Lower lobe of right lung (tissue), 2 donors: ENCODE results near the gene ZCCHC18. TPM values are rescaled to one million over a fixed set of nuclear protein-coding genes. Genes with fewer than 3 reads are reported as not detected.
A peak's percentile ranks its signal among the peaks of the same experiment; 100 is the strongest.

ENCODE experiments used
- ATAC-seq, 2 donors: fragments of 200-7000 bp; cut with Tn5 transposase; one replicate each; pipeline ENCODE4 v1.9.1; 2020 to 2022; ENCODE audit warnings: mild to moderate bottlenecking in 2 of 2, moderate library complexity in 2 of 2
- DNase-seq: peaks from one replicate; pipeline ENCODE4 v3.0.0-alpha.2; 2020
- H3K27ac ChIP-seq: fragments of 200-600 bp; one replicate; pipeline ENCODE4 v1.8.0; 2022
- H3K27me3 ChIP-seq: fragments of 200-600 bp; one replicate; pipeline ENCODE4 v1.8.0; 2022; ENCODE audit warnings: low read depth
- H3K36me3 ChIP-seq: fragments of 200-600 bp; one replicate; pipeline ENCODE4 v1.8.0; 2022; ENCODE audit warnings: mild to moderate bottlenecking
- H3K4me1 ChIP-seq: fragments of 200-600 bp; one replicate; pipeline ENCODE4 v1.8.0; 2022
- H3K4me3 ChIP-seq: fragments of 200-600 bp; one replicate; pipeline ENCODE4 v1.8.0; 2022; ENCODE audit warnings: mild to moderate bottlenecking
- H3K9me3 ChIP-seq: fragments of 200-600 bp; one replicate; pipeline ENCODE4 v1.8.0; 2022
- intact Hi-C: fragments of 100-400 bp; cut with DNase I; formaldehyde crosslinking; loops from one replicate; pipeline ENCODE4 v1.11.0; 2022
- total RNA-seq: library from RNA; stranded (reverse); fragmentation: NEBNext Ultra II Directional; extraction: Animal tissue kit (Norgen Biotek cat#: 25700); gene quantifications from one replicate; pipeline ENCODE4 v1.2.1, GENCODE V29; 2021
- TF ChIP-seq, protein P1 (sequence below): fragments of 200-600 bp; IDR thresholded peaks from one replicate; pipeline ENCODE4 v1.8.0; 2022; ENCODE audit warnings: antibody characterized with exemption, mild to moderate bottlenecking
- donor health status: DM: no; HTN: yes; CAD: no; lungs with severe emphysema.

The ZCCHC18 gene
- total RNA-seq, 1 donor from 2014 or later = 0.24 TPM

GRCh38 chrX:104085919-104086318 is 26.4 kb upstream of the ZCCHC18 start:
- ATAC-seq (no peak), DNase-seq (no peak)
- no peaks in the 10 kb centered on the region for H3K27me3 ChIP-seq
- H3K4me1 ChIP-seq = no peaks in the 10 kb centered on the region
- intact Hi-C loops = no loop called here
- no peaks in the 10 kb centered on the region for H3K36me3 ChIP-seq
- no peak overlapping the region for H3K27ac ChIP-seq
- TF ChIP-seq, protein P1, sequence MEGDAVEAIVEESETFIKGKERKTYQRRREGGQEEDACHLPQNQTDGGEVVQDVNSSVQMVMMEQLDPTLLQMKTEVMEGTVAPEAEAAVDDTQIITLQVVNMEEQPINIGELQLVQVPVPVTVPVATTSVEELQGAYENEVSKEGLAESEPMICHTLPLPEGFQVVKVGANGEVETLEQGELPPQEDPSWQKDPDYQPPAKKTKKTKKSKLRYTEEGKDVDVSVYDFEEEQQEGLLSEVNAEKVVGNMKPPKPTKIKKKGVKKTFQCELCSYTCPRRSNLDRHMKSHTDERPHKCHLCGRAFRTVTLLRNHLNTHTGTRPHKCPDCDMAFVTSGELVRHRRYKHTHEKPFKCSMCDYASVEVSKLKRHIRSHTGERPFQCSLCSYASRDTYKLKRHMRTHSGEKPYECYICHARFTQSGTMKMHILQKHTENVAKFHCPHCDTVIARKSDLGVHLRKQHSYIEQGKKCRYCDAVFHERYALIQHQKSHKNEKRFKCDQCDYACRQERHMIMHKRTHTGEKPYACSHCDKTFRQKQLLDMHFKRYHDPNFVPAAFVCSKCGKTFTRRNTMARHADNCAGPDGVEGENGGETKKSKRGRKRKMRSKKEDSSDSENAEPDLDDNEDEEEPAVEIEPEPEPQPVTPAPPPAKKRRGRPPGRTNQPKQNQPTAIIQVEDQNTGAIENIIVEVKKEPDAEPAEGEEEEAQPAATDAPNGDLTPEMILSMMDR = no peak
- no peak overlapping the region for H3K4me3 ChIP-seq
- H3K9me3 ChIP-seq = no peaks in the 10 kb centered on the region

DNA sequence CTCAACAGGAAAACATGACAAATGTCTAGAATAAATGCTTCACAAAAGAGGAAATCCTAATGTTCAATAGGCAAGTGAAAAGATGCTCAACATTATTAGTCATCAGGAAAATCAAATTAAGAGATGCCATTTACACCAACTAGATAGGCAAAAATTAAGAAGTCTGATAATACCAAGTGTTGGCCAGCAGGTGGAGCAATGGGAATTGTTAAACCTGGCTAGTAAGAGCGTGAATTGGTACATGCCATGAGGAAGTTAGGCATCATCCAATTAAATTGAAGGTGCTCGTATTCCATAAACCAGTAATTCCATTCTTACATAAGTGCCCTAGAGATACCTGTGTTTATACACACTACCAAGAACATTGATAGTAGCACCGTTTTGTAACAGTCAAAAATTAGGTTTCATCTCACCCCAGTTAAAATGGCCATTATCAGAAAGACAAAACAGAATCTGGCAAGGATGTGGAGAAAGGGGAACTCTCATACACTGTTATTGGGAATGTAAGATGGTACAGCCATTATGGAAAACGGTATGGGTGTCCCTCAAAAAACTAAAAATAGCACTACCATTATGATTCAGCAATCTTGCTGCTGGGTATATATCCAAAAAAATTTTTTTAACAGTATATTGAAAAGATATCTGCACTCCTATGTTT is 14.0 kb upstream of the ZCCHC18 start:
- ATAC-seq (peak; percentile 67 to 76), DNase-seq (no peak)
- Histone ChIP-seq H3K36me3 (no peaks in the 10 kb centered on the region), H3K9me3 (no peaks in the 10 kb centered on the region), H3K27ac (no peak overlapping the region), H3K4me1 (no peaks in the 10 kb centered on the region), H3K4me3 (no peak overlapping the region), H3K27me3 (no peaks in the 10 kb centered on the region)
- TF ChIP-seq, protein P1 = peak; percentile 56
- intact Hi-C loops = no loop called here

GRCh38 chrX:104098919-104099318 is 13.4 kb upstream of the ZCCHC18 start:
- Histone ChIP-seq H3K4me3 (no peak overlapping the region), H3K27me3 (no peaks in the 10 kb centered on the region), H3K36me3 (no peaks in the 10 kb centered on the region), H3K27ac (no peak overlapping the region), H3K4me1 (no peaks in the 10 kb centered on the region), H3K9me3 (no peaks in the 10 kb centered on the region)
- ATAC-seq (no peak), DNase-seq (no peak)
- TF ChIP-seq, protein P1 = no peak
- intact Hi-C loops = no loop called here

DNA sequence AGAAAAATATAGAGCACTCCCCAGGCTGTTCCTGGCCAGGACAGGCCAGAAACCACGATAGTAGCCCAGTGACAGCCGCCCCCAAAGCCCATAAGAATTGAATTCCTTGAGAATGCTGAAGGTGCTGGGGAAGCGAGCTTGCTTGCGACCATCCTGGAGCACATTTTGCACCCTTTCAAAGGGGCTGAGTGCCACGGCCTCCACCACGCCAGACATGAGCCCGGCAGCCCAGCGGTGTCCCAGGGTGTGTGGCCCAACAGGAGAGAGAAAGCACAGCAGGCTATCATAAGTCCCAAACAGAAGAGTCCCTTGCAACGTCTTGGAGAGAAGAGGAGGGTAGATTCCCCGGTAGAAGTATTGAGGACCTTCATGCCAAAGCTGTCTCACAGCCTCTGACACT is 7.6 kb upstream of the ZCCHC18 start:
- intact Hi-C loops = no loop called here
- no peaks in the 10 kb centered on the region for H3K27me3 ChIP-seq
- no peaks in the 10 kb centered on the region for H3K4me1 ChIP-seq
- DNase-seq = no peak
- no peaks in the 10 kb centered on the region for H3K9me3 ChIP-seq
- no peak overlapping the region for H3K4me3 ChIP-seq
- no peak overlapping the region for H3K27ac ChIP-seq
- no peaks in the 10 kb centered on the region for H3K36me3 ChIP-seq
- no peak for ATAC-seq
- TF ChIP-seq, protein P1 = no peak

DNA sequence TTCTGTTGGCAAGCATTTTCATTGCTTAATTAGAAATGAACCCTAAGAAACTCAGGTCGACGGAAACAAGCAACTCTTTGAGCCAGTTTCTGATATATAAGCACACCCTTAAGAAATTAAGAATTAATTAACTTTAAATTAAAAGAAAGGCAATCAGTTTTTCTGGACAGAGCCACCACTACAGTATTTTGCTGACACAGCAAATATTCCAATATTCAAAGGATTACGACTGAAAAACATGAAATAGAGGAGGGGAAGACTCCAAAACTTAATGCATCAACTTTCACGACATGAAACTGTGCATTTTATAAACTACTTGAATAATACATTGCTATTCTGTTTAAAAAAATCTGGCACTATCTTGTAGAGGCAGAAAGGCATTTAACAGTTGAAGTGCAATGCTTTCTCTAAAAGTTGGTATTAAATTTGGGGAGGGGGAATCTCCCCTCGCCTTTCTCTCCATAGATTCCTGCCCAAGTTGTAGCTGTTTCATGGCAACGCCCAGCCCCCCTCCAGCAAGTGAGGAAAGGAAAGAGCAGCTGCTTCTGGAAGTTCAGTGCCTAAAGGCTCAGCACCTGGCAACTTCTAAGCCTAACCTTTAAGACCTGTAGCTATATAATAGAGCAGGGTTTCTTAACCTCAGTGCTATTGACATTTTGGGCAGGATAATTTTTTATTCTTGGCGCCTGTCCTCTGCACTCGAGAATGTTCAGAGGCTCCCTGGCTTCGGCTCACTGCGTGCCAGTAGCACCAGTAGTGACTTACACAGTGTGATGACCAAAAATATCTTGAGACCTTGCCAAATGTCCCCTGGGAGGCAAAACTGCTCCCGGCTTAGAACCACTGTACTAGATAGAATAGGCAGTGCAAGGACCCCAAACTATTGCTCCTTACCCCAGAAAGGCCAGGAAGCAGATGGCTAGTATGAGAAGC is 6.7 kb upstream of the ZCCHC18 start:
- Histone ChIP-seq H3K4me1 (no peaks in the 10 kb centered on the region), H3K27me3 (no peaks in the 10 kb centered on the region), H3K4me3 (no peak overlapping the region), H3K27ac (no peak overlapping the region), H3K9me3 (no peaks in the 10 kb centered on the region), H3K36me3 (no peaks in the 10 kb centered on the region)
- TF ChIP-seq, protein P1 = no peak
- intact Hi-C loops = no loop called here
- ATAC-seq = no peak
- DNase-seq = no peak
